B cell (primary cell): Measurements from ENCODE around the gene TGFBR3. TPM values are rescaled to one million over a fixed set of nuclear protein-coding genes. Genes with fewer than 3 reads are reported as not detected.

Experiments used
- ATAC-seq: fragments of 200-7000 bp; cut with Tn5 transposase; one replicate; pipeline ENCODE4 v1.10.0; 2021; ENCODE audit warnings: low read depth, mild to moderate bottlenecking, moderate number of reproducible peaks, moderate library complexity
- CTCF ChIA-PET: fragments of 350-600 bp; sonication (Branson Sonifier 250); formaldehyde crosslinking; loops from one replicate; lab custom pipeline; 2021; ENCODE audit warnings: antibody characterized with exemption, inconsistent platforms; lab: Charles Lee
- POLR2A ChIA-PET: fragments of 350-600 bp; sonication (Branson Sonifier 250); formaldehyde crosslinking; loops from one replicate; lab custom pipeline; 2021; ENCODE audit warnings: antibody characterized with exemption; lab: Charles Lee
- DNase-seq: peaks from one replicate; pipeline ENCODE4 v3.0.0; 2013
- H2AFZ ChIP-seq: 2 replicates; pipeline ENCODE4 v1.6.1; 2012; ENCODE audit warnings: mild to moderate bottlenecking, low read depth, low read length; ENCODE audit not compliant: insufficient read depth, poor library complexity, severe bottlenecking
- H3K27ac ChIP-seq, 2 donors: 1 replicate in 1 of 2; 2 replicates in 1 of 2; pipeline ENCODE4 v1.5.1; 2012 to 2013; ENCODE audit warnings: low read length in 2 of 2, mild to moderate bottlenecking in 2 of 2, moderate library complexity in 1 of 2
- H3K27me3 ChIP-seq, 4 experiments: fragments of 200-600 bp in 1 of 4; sonication (generic) in 1 of 4; replicated peaks in 1 of 4; 1 replicate in 2 of 4; 2 replicates in 2 of 4; pipeline versions ENCODE4 v1.6.1 to v1.7.0; 2013 to 2016; ENCODE audit warnings: low read length in 3 of 4, mild to moderate bottlenecking in 2 of 4, mixed read lengths in 1 of 4, moderate library complexity in 1 of 4; ENCODE audit not compliant: insufficient read depth in 4 of 4, control insufficient read depth in 3 of 4; ENCODE audit errors: control extremely low read depth in 1 of 4
- H3K36me3 ChIP-seq, 2 experiments: replicated peaks in 1 of 2; 1 replicate in 1 of 2; 2 replicates in 1 of 2; pipeline versions ENCODE4 v1.6.1 to v1.7.1; 2013; ENCODE audit warnings: low read length in 1 of 2; ENCODE audit not compliant: insufficient read depth in 2 of 2, control insufficient read depth in 1 of 2; ENCODE audit errors: control extremely low read depth in 1 of 2, extremely low read depth in 1 of 2
- H3K4me1 ChIP-seq, 2 donors: fragments of 200-600 bp in 1 of 2; sonication (generic) in 1 of 2; 1 replicate in 1 of 2; 2 replicates in 1 of 2; pipeline versions ENCODE4 v1.5.1 to v1.6.1; 2013 to 2017; ENCODE audit warnings: low read length in 2 of 2; ENCODE audit not compliant: control insufficient read depth in 2 of 2, insufficient read depth in 2 of 2
- H3K4me2 ChIP-seq: replicated peaks from 2 replicates; pipeline ENCODE3; 2012; ENCODE audit warnings: mild to moderate bottlenecking, low read depth, low read length; ENCODE audit not compliant: poor library complexity, severe bottlenecking
- H3K4me3 ChIP-seq, 5 experiments: fragments of 200-600 bp in 1 of 5; sonication (generic) in 1 of 5; 1 replicate in 3 of 5; 2 replicates in 2 of 5; pipeline versions ENCODE4 v1.5.1 to v1.7.0; 2011 to 2016; ENCODE audit warnings: low read length in 4 of 5, mild to moderate bottlenecking in 4 of 5, low read depth in 2 of 5, control low read depth in 1 of 5, moderate library complexity in 1 of 5; ENCODE audit not compliant: insufficient read depth in 1 of 5; ENCODE audit errors: control extremely low read depth in 1 of 5, extremely low read depth in 1 of 5
- H3K79me2 ChIP-seq: fragments of 200-600 bp; sonication (generic); one replicate; pipeline ENCODE4 v1.6.0; 2016; ENCODE audit warnings: low read length; ENCODE audit not compliant: control insufficient read depth, insufficient read depth
- H3K9ac ChIP-seq: fragments of 200-600 bp; sonication (generic); 2 replicates; pipeline ENCODE4 v1.6.1; 2017; ENCODE audit warnings: mild to moderate bottlenecking, low read length, moderate library complexity
- H3K9me3 ChIP-seq, 3 donors: one replicate each; pipeline versions ENCODE4 v1.6.1 to v1.7.1; 2013; ENCODE audit warnings: low read length in 2 of 3; ENCODE audit not compliant: control insufficient read depth in 2 of 3, insufficient read depth in 1 of 3; ENCODE audit errors: control extremely low read depth in 1 of 3
- H4K20me1 ChIP-seq: 2 replicates; pipeline ENCODE4 v1.6.0; 2012; ENCODE audit warnings: mild to moderate bottlenecking, low read length; ENCODE audit not compliant: insufficient read depth, control insufficient read depth, poor library complexity, severe bottlenecking
- H3K27ac Mint-ChIP-seq: one replicate; pipeline ENCODE4 v1.8.0; 2021; ENCODE audit warnings: mixed read lengths
- H3K27me3 Mint-ChIP-seq: one replicate; pipeline ENCODE4 v1.8.0; 2021; ENCODE audit warnings: mixed read lengths
- H3K4me1 Mint-ChIP-seq: one replicate; pipeline ENCODE4 v1.8.0; 2021; ENCODE audit warnings: mixed read lengths
- H3K4me3 Mint-ChIP-seq: one replicate; pipeline ENCODE4 v1.8.0; 2021; ENCODE audit warnings: mixed read lengths
- H3K9me3 Mint-ChIP-seq: one replicate; pipeline ENCODE4 v1.8.0; 2022; ENCODE audit warnings: mixed read lengths; ENCODE audit not compliant: insufficient read depth
- EZH2 ChIP-seq: IDR thresholded peaks from 2 replicates; pipeline ENCODE4 v1.6.1; 2012; ENCODE audit warnings: borderline replicate concordance, low read depth, mild to moderate bottlenecking, moderate library complexity, low read length; ENCODE audit not compliant: insufficient read depth, poor library complexity, severe bottlenecking
- WGBS: methylation state at CpG from one replicate; pipeline ENCODE4 v1.1.5; 2013; ENCODE audit warnings: missing lambda C conversion rate; ENCODE audit not compliant: insufficient coverage; 5-methylcytosine and 5-hydroxymethylcytosine counted together
- intact Hi-C: fragments of 100-400 bp; cut with micrococcal nuclease; formaldehyde crosslinking; loops from one replicate; pipeline ENCODE4 v1.10.0; 2022
- polyA plus RNA-seq: library from polyadenylated mRNA; depleted of rRNA; stranded (reverse); fragments of >200 nt; gene quantifications from 2 replicates; pipeline ENCODE4 v1.2.3, GENCODE V29; 2012
- total RNA-seq, 2 donors: library from RNA; stranded (reverse); fragments of 120-200 nt in 1 of 2; gene quantifications; 1 replicate in 1 of 2; 2 replicates in 1 of 2; pipeline versions ENCODE4 v1.2.3 to v1.2.4, GENCODE V29; 2013 to 2022
- TF ChIP-seq, protein P1 (sequence below): fragments of 200-600 bp; IDR thresholded peaks from one replicate; pipeline ENCODE4 v1.8.0; 2022; ENCODE audit warnings: antibody characterized with exemption, mild to moderate bottlenecking

The TGFBR3 gene
- total and polyA plus RNA-seq, 2 donors (not counting 1 experiment from before 2014, with no cell fraction given), result 0.10 to 0.12 TPM

DNA sequence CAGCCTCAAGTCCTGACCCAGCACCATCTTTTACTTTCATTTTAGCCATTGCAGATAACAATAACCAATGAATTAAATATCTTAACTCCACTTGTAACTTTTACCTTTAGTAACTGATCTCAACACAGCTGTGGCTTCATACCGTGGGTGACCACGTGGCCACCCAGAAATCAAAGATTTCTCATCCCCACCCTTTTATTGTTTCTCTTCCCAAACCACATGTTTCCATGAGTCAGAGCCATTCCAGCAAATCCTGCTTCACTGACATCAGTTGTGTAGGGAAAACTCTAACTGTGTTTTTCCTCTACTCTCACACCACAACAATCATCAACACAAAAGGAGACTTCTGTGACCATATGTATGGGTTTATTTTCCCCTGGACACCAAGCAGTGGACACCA is 38.2 kb upstream of the TGFBR3 start:
- Histone ChIP-seq H3K9ac (no peak overlapping the region), H3K27ac (no peak overlapping the region), H3K27me3 (no peaks in the 10 kb centered on the region), H3K9me3 (no peaks in the 10 kb centered on the region), H4K20me1 (no peaks in the 10 kb centered on the region), H3K36me3 (no peaks in the 10 kb centered on the region), H3K79me2 (no peaks in the 10 kb centered on the region), H3K4me2 (no peak overlapping the region), H3K4me3 (no peak overlapping the region), H3K4me1 (no peaks in the 10 kb centered on the region), H2AFZ (no peak overlapping the region)
- no peak for DNase-seq
- ATAC-seq, result no peak
- Mint-ChIP-seq H3K27ac (no peak overlapping the region), H3K4me3 (no peak overlapping the region), H3K4me1 (no peaks in the 10 kb centered on the region), H3K27me3 (peaks cover 3% of the 10 kb centered on the region), H3K9me3 (no peaks in the 10 kb centered on the region)
- intact Hi-C loops, result no loop called here
- ChIA-PET CTCF (interaction anchor here (1.4 to 7.3 kb wide), 2 partner anchors 643 to 758 kb away, joined by 5 to 93 read pairs; no protein-coding TSS in a partner anchor), POLR2A (no interaction called here)
- TF ChIP-seq EZH2, result no peak
- TF ChIP-seq, protein P1, sequence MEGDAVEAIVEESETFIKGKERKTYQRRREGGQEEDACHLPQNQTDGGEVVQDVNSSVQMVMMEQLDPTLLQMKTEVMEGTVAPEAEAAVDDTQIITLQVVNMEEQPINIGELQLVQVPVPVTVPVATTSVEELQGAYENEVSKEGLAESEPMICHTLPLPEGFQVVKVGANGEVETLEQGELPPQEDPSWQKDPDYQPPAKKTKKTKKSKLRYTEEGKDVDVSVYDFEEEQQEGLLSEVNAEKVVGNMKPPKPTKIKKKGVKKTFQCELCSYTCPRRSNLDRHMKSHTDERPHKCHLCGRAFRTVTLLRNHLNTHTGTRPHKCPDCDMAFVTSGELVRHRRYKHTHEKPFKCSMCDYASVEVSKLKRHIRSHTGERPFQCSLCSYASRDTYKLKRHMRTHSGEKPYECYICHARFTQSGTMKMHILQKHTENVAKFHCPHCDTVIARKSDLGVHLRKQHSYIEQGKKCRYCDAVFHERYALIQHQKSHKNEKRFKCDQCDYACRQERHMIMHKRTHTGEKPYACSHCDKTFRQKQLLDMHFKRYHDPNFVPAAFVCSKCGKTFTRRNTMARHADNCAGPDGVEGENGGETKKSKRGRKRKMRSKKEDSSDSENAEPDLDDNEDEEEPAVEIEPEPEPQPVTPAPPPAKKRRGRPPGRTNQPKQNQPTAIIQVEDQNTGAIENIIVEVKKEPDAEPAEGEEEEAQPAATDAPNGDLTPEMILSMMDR, result no peak
- 92% methylated on average over 2 of the region's 2 CpGs for WGBS

DNA sequence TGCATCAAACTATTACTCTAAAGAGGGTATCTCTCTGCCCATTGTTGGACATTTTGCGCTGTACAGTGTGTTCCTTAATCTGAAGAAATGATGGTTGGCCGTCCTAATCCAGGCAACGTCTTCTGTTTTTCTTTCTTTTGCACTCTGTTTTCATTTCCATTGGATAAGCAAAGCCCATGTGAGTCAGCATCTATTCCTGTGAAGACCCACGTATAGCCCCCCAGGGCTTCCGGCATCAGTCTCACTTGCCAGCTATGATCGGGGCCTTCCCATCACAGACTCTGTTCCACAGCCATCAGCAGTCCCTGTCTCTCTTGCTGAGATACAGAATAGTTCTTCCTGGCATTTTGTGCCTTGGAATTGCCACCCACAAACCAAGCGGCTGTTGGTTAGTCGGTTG is 34.0 kb upstream of the TGFBR3 start:
- H3K27ac ChIP-seq, result no peak overlapping the region
- H3K9me3 Mint-ChIP-seq, result no peaks in the 10 kb centered on the region
- no peak overlapping the region for H3K9ac ChIP-seq
- no peaks in the 10 kb centered on the region for H3K79me2 ChIP-seq
- ATAC-seq, result no peak
- no peak overlapping the region for H3K4me3 ChIP-seq
- H3K4me3 Mint-ChIP-seq, result no peak overlapping the region
- 99% methylated on average over 7 of the region's 8 CpGs for WGBS
- H4K20me1 ChIP-seq, result no peaks in the 10 kb centered on the region
- no peaks in the 10 kb centered on the region for H3K27me3 ChIP-seq
- TF ChIP-seq EZH2, result no peak
- TF ChIP-seq, protein P1, result no peak
- no peak for DNase-seq
- peaks cover 3% of the 10 kb centered on the region for H3K27me3 Mint-ChIP-seq
- CTCF ChIA-PET, result no interaction called here
- intact Hi-C loops, result no loop called here
- no peak overlapping the region for H2AFZ ChIP-seq
- H3K4me2 ChIP-seq, result no peak overlapping the region
- H3K4me1 Mint-ChIP-seq, result no peaks in the 10 kb centered on the region
- no peaks in the 10 kb centered on the region for H3K36me3 ChIP-seq
- no peak overlapping the region for H3K27ac Mint-ChIP-seq
- H3K9me3 ChIP-seq, result no peaks in the 10 kb centered on the region
- H3K4me1 ChIP-seq, result no peaks in the 10 kb centered on the region
- POLR2A ChIA-PET, result no interaction called here
